DND-41 (cell line): ENCODE data around the gene TAF5L.

ENCODE experiments used
- ATAC-seq: fragments of 200-7000 bp; cut with Tn5 transposase; 3 replicates; pipeline ENCODE4 v1.9.1; 2021; ENCODE audit warnings: low read depth; ENCODE audit not compliant: insufficient read depth
- DNase-seq: peaks from one replicate; pipeline ENCODE4 v3.0.0-alpha.2; 2020
- H2AFZ ChIP-seq: 2 replicates; pipeline ENCODE4 v1.6.0; 2012; ENCODE audit warnings: low read depth, low read length
- H3K27ac ChIP-seq: 2 replicates; pipeline ENCODE4 v1.5.1; 2012; ENCODE audit warnings: low read length, inconsistent platforms
- H3K27me3 ChIP-seq: fragments of 200-600 bp; sonication (generic); 2 replicates; pipeline ENCODE4 v1.6.0; 2012; ENCODE audit warnings: low read length, mild to moderate bottlenecking, inconsistent platforms; ENCODE audit not compliant: insufficient read depth, poor library complexity
- H3K36me3 ChIP-seq: 2 replicates; pipeline ENCODE4 v1.5.1; 2012; ENCODE audit warnings: low read length, inconsistent platforms; ENCODE audit not compliant: insufficient read depth
- H3K4me1 ChIP-seq: 2 replicates; pipeline ENCODE4 v1.5.1; 2012; ENCODE audit warnings: mild to moderate bottlenecking, low read length; ENCODE audit not compliant: insufficient read depth
- H3K4me2 ChIP-seq: 2 replicates; pipeline ENCODE4 v1.6.0; 2012; ENCODE audit warnings: mild to moderate bottlenecking, moderate library complexity, low read length, inconsistent platforms; ENCODE audit not compliant: insufficient read depth
- H3K4me3 ChIP-seq, 2 experiments: fragments of 200-600 bp in 1 of 2; shearing (Covaris generic) in 1 of 2; 2 replicates each; pipeline ENCODE4 v1.5.1; 2012 to 2016; ENCODE audit warnings: inconsistent platforms in 2 of 2, low read length in 2 of 2, mild to moderate bottlenecking in 2 of 2, low read depth in 1 of 2, moderate library complexity in 1 of 2
- H3K79me2 ChIP-seq: 2 replicates; pipeline ENCODE4 v1.6.0; 2012; ENCODE audit warnings: low read length, inconsistent platforms; ENCODE audit not compliant: insufficient read depth
- H3K9ac ChIP-seq: 2 replicates; pipeline ENCODE4 v1.6.0; 2012; ENCODE audit warnings: low read depth, mild to moderate bottlenecking, inconsistent platforms, low read length, moderate library complexity
- H3K9me3 ChIP-seq: 2 replicates; pipeline ENCODE4 v1.5.1; 2012; ENCODE audit warnings: low read length, moderate library complexity, mild to moderate bottlenecking, inconsistent platforms; ENCODE audit not compliant: insufficient read depth, severe bottlenecking
- H4K20me1 ChIP-seq: 2 replicates; pipeline ENCODE4 v1.6.0; 2012; ENCODE audit warnings: low read length; ENCODE audit not compliant: insufficient read depth
- EZH2 ChIP-seq: IDR thresholded peaks from 3 replicates; pipeline ENCODE4 v1.6.1; 2012; ENCODE audit warnings: borderline replicate concordance, low read depth, mild to moderate bottlenecking, moderate library complexity, low read length, inconsistent platforms; ENCODE audit not compliant: severe bottlenecking
- TF ChIP-seq, protein P1 (sequence below): IDR thresholded peaks from 2 replicates; pipeline ENCODE4 v1.5.1; 2012; ENCODE audit warnings: borderline replicate concordance, low read length, moderate library complexity, mild to moderate bottlenecking; ENCODE audit not compliant: poor library complexity, severe bottlenecking; ENCODE audit errors: extremely low read depth

TAF5L gene

GRCh38 chr1:229544587-229544986, 81.3 kb downstream of the TAF5L start:
- no peaks in the 10 kb centered on the region for H3K27me3 ChIP-seq
- H3K9me3 ChIP-seq: no peaks in the 10 kb centered on the region
- ATAC-seq: no peak
- H3K27ac ChIP-seq: no peak overlapping the region
- H3K9ac ChIP-seq: no peak overlapping the region
- no peak for TF ChIP-seq EZH2
- TF ChIP-seq, protein P1, sequence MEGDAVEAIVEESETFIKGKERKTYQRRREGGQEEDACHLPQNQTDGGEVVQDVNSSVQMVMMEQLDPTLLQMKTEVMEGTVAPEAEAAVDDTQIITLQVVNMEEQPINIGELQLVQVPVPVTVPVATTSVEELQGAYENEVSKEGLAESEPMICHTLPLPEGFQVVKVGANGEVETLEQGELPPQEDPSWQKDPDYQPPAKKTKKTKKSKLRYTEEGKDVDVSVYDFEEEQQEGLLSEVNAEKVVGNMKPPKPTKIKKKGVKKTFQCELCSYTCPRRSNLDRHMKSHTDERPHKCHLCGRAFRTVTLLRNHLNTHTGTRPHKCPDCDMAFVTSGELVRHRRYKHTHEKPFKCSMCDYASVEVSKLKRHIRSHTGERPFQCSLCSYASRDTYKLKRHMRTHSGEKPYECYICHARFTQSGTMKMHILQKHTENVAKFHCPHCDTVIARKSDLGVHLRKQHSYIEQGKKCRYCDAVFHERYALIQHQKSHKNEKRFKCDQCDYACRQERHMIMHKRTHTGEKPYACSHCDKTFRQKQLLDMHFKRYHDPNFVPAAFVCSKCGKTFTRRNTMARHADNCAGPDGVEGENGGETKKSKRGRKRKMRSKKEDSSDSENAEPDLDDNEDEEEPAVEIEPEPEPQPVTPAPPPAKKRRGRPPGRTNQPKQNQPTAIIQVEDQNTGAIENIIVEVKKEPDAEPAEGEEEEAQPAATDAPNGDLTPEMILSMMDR: no peak
- no peak overlapping the region for H2AFZ ChIP-seq
- no peak for DNase-seq
- no peak overlapping the region for H3K4me2 ChIP-seq
- H3K4me3 ChIP-seq: no peak overlapping the region
- H3K79me2 ChIP-seq: peaks cover 7% of the 10 kb centered on the region
- no peaks in the 10 kb centered on the region for H3K4me1 ChIP-seq
- H4K20me1 ChIP-seq: no peaks in the 10 kb centered on the region; the same call in 1 of the 2 replicates
- peaks cover 72% of the 10 kb centered on the region for H3K36me3 ChIP-seq
